Peyer's patch (tissue), 4 donors: ENCODE measurements around the gene GPX3. TPM values are rescaled to one million over a fixed set of nuclear protein-coding genes. Genes with fewer than 3 reads are reported as not detected.
A peak's percentile ranks its signal among the peaks of the same experiment; 100 is the strongest.

Experiments used
- DNase-seq, 3 donors: peaks; one replicate each; pipeline ENCODE4 v3.0.0-alpha.2; 2017 to 2019
- H3K27ac ChIP-seq, 4 donors: fragments of 200-600 bp; sonication (generic); one replicate each; pipeline ENCODE4 v1.5.1; 2016 to 2019
- H3K27me3 ChIP-seq, 2 donors: fragments of 200-600 bp; sonication (generic); one replicate each; pipeline ENCODE4 v1.5.1; 2019
- H3K36me3 ChIP-seq, 3 donors: fragments of 200-600 bp; sonication (generic); one replicate each; pipeline ENCODE4 v1.5.1; 2016 to 2019
- H3K4me1 ChIP-seq, 4 donors: fragments of 200-600 bp; sonication (generic); one replicate each; pipeline ENCODE4 v1.5.1; 2016 to 2019
- H3K4me3 ChIP-seq, 4 donors: fragments of 200-600 bp; sonication (generic); 1 replicate in 3 of 4; 2 replicates in 1 of 4; pipeline ENCODE4 v1.5.1; 2016 to 2019; ENCODE audit warnings: mild to moderate bottlenecking in 1 of 4
- H3K9me3 ChIP-seq, 4 donors: fragments of 200-600 bp; sonication (generic); one replicate each; pipeline ENCODE4 v1.5.1; 2016 to 2019; ENCODE audit warnings: mild to moderate bottlenecking in 1 of 4
- CTCF ChIP-seq, 6 experiments: fragments of 450-650 bp in 4 of 6; fragments of 200-600 bp in 2 of 6; sonication (generic) in 1 of 6; IDR thresholded peaks; one replicate each; pipeline ENCODE4 v1.5.1; 2017 to 2019; ENCODE audit warnings: antibody characterized with exemption in 6 of 6, mild to moderate bottlenecking in 3 of 6, moderate library complexity in 1 of 6
- POLR2A ChIP-seq, 2 donors: fragments of 450-650 bp; IDR thresholded peaks; one replicate each; pipeline ENCODE4 v1.5.1; 2017; ENCODE audit warnings: antibody characterized with exemption in 2 of 2, mild to moderate bottlenecking in 2 of 2, moderate library complexity in 2 of 2
- total RNA-seq, 4 donors: library from RNA; depleted of rRNA; stranded (reverse); fragments of >200 nt; gene quantifications; one replicate each; pipeline ENCODE4 v1.1.0, GENCODE V29; 2016

GPX3 gene
- total RNA-seq, 4 donors from 2014 or later = 143 to 690 (median 479) TPM

- no peak for DNase-seq
- no peak for TF ChIP-seq CTCF (IDR thresholded peaks at IDR 0.05)
- TF ChIP-seq POLR2A (IDR thresholded peaks at IDR 0.05) = no peak
- Histone ChIP-seq H3K4me3 (no peak overlapping the region), H3K36me3 (no peaks in the 10 kb centered on the region), H3K9me3 (no peaks in the 10 kb centered on the region), H3K27ac (no peak overlapping the region), H3K27me3 (no peaks in the 10 kb centered on the region), H3K4me1 (no peaks in the 10 kb centered on the region)
These were observed 26.5 kb upstream of the GPX3 start for GRCh38 chr5:150993826-150994412.

- Histone ChIP-seq H3K9me3 (no peaks in the 10 kb centered on the region), H3K36me3 (no peaks in the 10 kb centered on the region), H3K4me3 (no peak overlapping the region), H3K4me1 (peaks cover 0 to 13% (median 0%) of the 10 kb centered on the region in 4 donors), H3K27ac (no peak overlapping the region), H3K27me3 (no peaks in the 10 kb centered on the region)
- no peak for TF ChIP-seq POLR2A (IDR thresholded peaks at IDR 0.05)
- no peak for TF ChIP-seq CTCF (IDR thresholded peaks at IDR 0.05)
- no peak for DNase-seq
These were observed 20.5 kb upstream of the GPX3 start for GRCh38 chr5:150999704-151000442.

GRCh38 chr5:151001436-151001835 is 19.0 kb upstream of the GPX3 start:
- H3K9me3 ChIP-seq = no peaks in the 10 kb centered on the region
- no peak overlapping the region for H3K4me3 ChIP-seq
- H3K27me3 ChIP-seq = no peaks in the 10 kb centered on the region
- H3K36me3 ChIP-seq = no peaks in the 10 kb centered on the region
- TF ChIP-seq POLR2A (IDR thresholded peaks at IDR 0.05) = no peak
- TF ChIP-seq CTCF (IDR thresholded peaks at IDR 0.05) = no peak
- DNase-seq = no peak
- H3K27ac ChIP-seq = no peak overlapping the region
- peaks cover 0 to 28% (median 0%) of the 10 kb centered on the region in 4 donors for H3K4me1 ChIP-seq

GRCh38 chr5:151002250-151002649 is 18.1 kb upstream of the GPX3 start:
- Histone ChIP-seq H3K27me3 (no peaks in the 10 kb centered on the region), H3K36me3 (no peaks in the 10 kb centered on the region), H3K4me3 (no peak overlapping the region), H3K9me3 (no peaks in the 10 kb centered on the region), H3K4me1 (peaks cover 0 to 35% (median 3%) of the 10 kb centered on the region in 4 donors), H3K27ac (no peak overlapping the region)
- DNase-seq = no peak
- TF ChIP-seq POLR2A (IDR thresholded peaks at IDR 0.05) (no peak), CTCF (IDR thresholded peaks at IDR 0.05) (peak in 4 of 6 experiments; percentile 30 to 70 (median 66))

GRCh38 chr5:151002681-151003502 is 17.5 kb upstream of the GPX3 start:
- no peak for DNase-seq
- H3K9me3 ChIP-seq = no peaks in the 10 kb centered on the region
- peaks cover 0 to 35% (median 4%) of the 10 kb centered on the region in 4 donors for H3K4me1 ChIP-seq
- H3K36me3 ChIP-seq = no peaks in the 10 kb centered on the region
- peak overlapping the region in 2 of 4 donors; percentile 22 to 89 for H3K27ac ChIP-seq
- no peak overlapping the region for H3K4me3 ChIP-seq
- H3K27me3 ChIP-seq = no peaks in the 10 kb centered on the region
- TF ChIP-seq POLR2A (IDR thresholded peaks at IDR 0.05) (no peak), CTCF (IDR thresholded peaks at IDR 0.05) (no peak)
